GM18505 (cell line): ENCODE results near the gene CFAP161.
"Not testable (repeated sequence)": the region's sequence is repeated elsewhere in the genome, so short reads cannot be mapped to it uniquely, and the experiment has no call there.

ENCODE experiments used
- ATAC-seq: cut with Tn5 transposase; IDR thresholded peaks from one replicate; pipeline ENCODE4 v1.9.1; 2021; ENCODE audit not compliant: unreplicated experiment
- POLR2A ChIP-seq: IDR thresholded peaks from 4 replicates; pipeline ENCODE4 v1.6.1; 2011; ENCODE audit warnings: borderline replicate concordance; ENCODE audit not compliant: insufficient read depth, insufficient read length; ENCODE audit errors: extremely low read depth

The CFAP161 gene

GRCh38 chr15:81157939-81158223 lies 23.8 kb downstream of the CFAP161 start:
- no peak for ATAC-seq
- no peak for TF ChIP-seq POLR2A

- ATAC-seq: not testable (repeated sequence)
Measured at GRCh38 chr15:81158561-81158960, 24.5 kb downstream of the CFAP161 start.

- ATAC-seq: no peak
- no peak for TF ChIP-seq POLR2A
Measured at GRCh38 chr15:81160312-81161159, 26.5 kb downstream of the CFAP161 start.

- ATAC-seq: no peak
- TF ChIP-seq POLR2A: no peak
Measured at GRCh38 chr15:81161160-81161673, 27.1 kb downstream of the CFAP161 start.

GRCh38 chr15:81161851-81162250 lies 27.8 kb downstream of the CFAP161 start:
- no peak for ATAC-seq
- no peak for TF ChIP-seq POLR2A

- no peak for TF ChIP-seq POLR2A
- no peak for ATAC-seq
Measured at GRCh38 chr15:81163961-81164800, 30.1 kb downstream of the CFAP161 start.

GRCh38 chr15:81165535-81165934 lies 31.5 kb downstream of the CFAP161 start:
- TF ChIP-seq POLR2A: no peak
- no peak for ATAC-seq

GRCh38 chr15:81166636-81167305 lies 32.7 kb downstream of the CFAP161 start:
- TF ChIP-seq POLR2A: no peak
- ATAC-seq: no peak

- TF ChIP-seq POLR2A: no peak
- no peak for ATAC-seq
Measured at GRCh38 chr15:81168131-81168526, 34.1 kb downstream of the CFAP161 start.

- no peak for ATAC-seq
- no peak for TF ChIP-seq POLR2A
Measured at GRCh38 chr15:81168644-81169043, 34.6 kb downstream of the CFAP161 start.

- no peak for ATAC-seq
- TF ChIP-seq POLR2A: no peak
Measured at GRCh38 chr15:81170511-81170910, 36.4 kb downstream of the CFAP161 start.

GRCh38 chr15:81171286-81171685 lies 37.2 kb downstream of the CFAP161 start:
- ATAC-seq: no peak
- TF ChIP-seq POLR2A: no peak

GRCh38 chr15:81174125-81174791 lies 40.2 kb downstream of the CFAP161 start:
- TF ChIP-seq POLR2A: no peak
- ATAC-seq: no peak
